ENCODE data around the gene DMTF1.

GRCh38 chr7:87202705-87203104 is 50.5 kb downstream of the DMTF1 start:
- TF ChIP-seq CTCF (conservative IDR thresholded peaks at IDR 0.05; ENCODE audit: low read depth, low read length) (no peak), MXI1 (IDR thresholded peaks at IDR 0.05; ENCODE audit: borderline replicate concordance, low read depth, low read length) (no peak), POLR2A (IDR thresholded peaks at IDR 0.05; ENCODE audit: low read depth, low read length) (no peak)

Data from IMR-90 (cell line).